Stimulated activated effector memory CD8-positive, alpha-beta T cell treated with anti-CD3 and anti-CD28 coated beads, Interleukin-12 subunit alpha, Interleukin-12 subunit beta, amount 100 ng/mL, for 72 hours (primary cell): Measurements from ENCODE around the gene SPA17.

ENCODE experiments used
- ATAC-seq: fragments of 150-1000 bp; cut with Tn5 transposase; 2 replicates; pipeline ENCODE4 v1.10.0; 2021
- DNase-seq, 2 donors: peaks; one replicate each; pipeline ENCODE4 v3.0.0; 2021 to 2022; ENCODE audit warnings: low spot score in 2 of 2
- H3K27ac Mint-ChIP-seq: one replicate; pipeline ENCODE4 v1.8.0; 2022; ENCODE audit warnings: mild to moderate bottlenecking, mixed read lengths
- H3K36me3 Mint-ChIP-seq: one replicate; pipeline ENCODE4 v1.8.0; 2022; ENCODE audit warnings: mild to moderate bottlenecking, mixed read lengths
- H3K4me1 Mint-ChIP-seq: one replicate; pipeline ENCODE4 v1.8.0; 2022; ENCODE audit warnings: mixed read lengths
- H3K4me3 Mint-ChIP-seq: one replicate; pipeline ENCODE4 v1.8.0; 2022; ENCODE audit warnings: mild to moderate bottlenecking, mixed read lengths
- H3K9me3 Mint-ChIP-seq: one replicate; pipeline ENCODE4 v1.8.0; 2022; ENCODE audit warnings: mixed read lengths

The SPA17 gene

GRCh38 chr11:124648610-124649009 is 25.1 kb upstream of the SPA17 start:
- Mint-ChIP-seq H3K4me1 (no peaks in the 10 kb centered on the region), H3K9me3 (no peaks in the 10 kb centered on the region), H3K27ac (no peak overlapping the region), H3K36me3 (no peaks in the 10 kb centered on the region), H3K4me3 (no peak overlapping the region)
- ATAC-seq (no peak), DNase-seq (no peak)

GRCh38 chr11:124656774-124657630 is 16.7 kb upstream of the SPA17 start:
- no peaks in the 10 kb centered on the region for H3K36me3 Mint-ChIP-seq
- no peaks in the 10 kb centered on the region for H3K4me1 Mint-ChIP-seq
- no peak overlapping the region for H3K4me3 Mint-ChIP-seq
- DNase-seq (no peak), ATAC-seq (no peak)
- no peak overlapping the region for H3K27ac Mint-ChIP-seq
- H3K9me3 Mint-ChIP-seq, result no peaks in the 10 kb centered on the region

- no peak for DNase-seq
- ATAC-seq, result no peak
- H3K4me1 Mint-ChIP-seq, result no peaks in the 10 kb centered on the region
These were observed 15.8 kb upstream of the SPA17 start for GRCh38 chr11:124657904-124658303.

GRCh38 chr11:124658501-124658900 is 15.2 kb upstream of the SPA17 start:
- Mint-ChIP-seq H3K4me1 (no peaks in the 10 kb centered on the region), H3K27ac (no peak overlapping the region)
- no peak for ATAC-seq

More at GRCh38 chr11:124657904-124658303, 15.8 kb upstream of the SPA17 start:
- no peaks in the 10 kb centered on the region for H3K36me3 Mint-ChIP-seq
- H3K27ac Mint-ChIP-seq, result no peak overlapping the region
- H3K9me3 Mint-ChIP-seq, result no peaks in the 10 kb centered on the region
- H3K4me3 Mint-ChIP-seq, result no peak overlapping the region

GRCh38 chr11:124658986-124659385 is 14.7 kb upstream of the SPA17 start:
- no peak overlapping the region for H3K4me3 Mint-ChIP-seq
- no peak for ATAC-seq

More at GRCh38 chr11:124658501-124658900, 15.2 kb upstream of the SPA17 start:
- H3K36me3 Mint-ChIP-seq, result no peaks in the 10 kb centered on the region
- H3K4me3 Mint-ChIP-seq, result no peak overlapping the region
- no peaks in the 10 kb centered on the region for H3K9me3 Mint-ChIP-seq
- no peak for DNase-seq

GRCh38 chr11:124661553-124661952 is 12.2 kb upstream of the SPA17 start:
- Mint-ChIP-seq H3K36me3 (no peaks in the 10 kb centered on the region), H3K9me3 (no peaks in the 10 kb centered on the region), H3K27ac (no peak overlapping the region), H3K4me3 (no peak overlapping the region), H3K4me1 (no peaks in the 10 kb centered on the region)
- DNase-seq (no peak), ATAC-seq (no peak)

More at GRCh38 chr11:124658986-124659385, 14.7 kb upstream of the SPA17 start:
- no peak for DNase-seq
- Mint-ChIP-seq H3K27ac (no peak overlapping the region), H3K4me1 (no peaks in the 10 kb centered on the region), H3K9me3 (no peaks in the 10 kb centered on the region), H3K36me3 (no peaks in the 10 kb centered on the region)

GRCh38 chr11:124662106-124662505 is 11.6 kb upstream of the SPA17 start:
- H3K9me3 Mint-ChIP-seq, result no peaks in the 10 kb centered on the region
- no peak for ATAC-seq
- H3K4me1 Mint-ChIP-seq, result no peaks in the 10 kb centered on the region
- H3K36me3 Mint-ChIP-seq, result no peaks in the 10 kb centered on the region
- no peak overlapping the region for H3K4me3 Mint-ChIP-seq
- DNase-seq, result no peak
- H3K27ac Mint-ChIP-seq, result no peak overlapping the region

GRCh38 chr11:124663861-124664260 is 9.8 kb upstream of the SPA17 start:
- DNase-seq (no peak), ATAC-seq (no peak)
- Mint-ChIP-seq H3K27ac (no peak overlapping the region), H3K9me3 (no peaks in the 10 kb centered on the region), H3K4me1 (no peaks in the 10 kb centered on the region), H3K4me3 (no peak overlapping the region), H3K36me3 (no peaks in the 10 kb centered on the region)

GRCh38 chr11:124667601-124668000 is 6.1 kb upstream of the SPA17 start:
- Mint-ChIP-seq H3K4me3 (no peak overlapping the region), H3K36me3 (no peaks in the 10 kb centered on the region), H3K9me3 (no peaks in the 10 kb centered on the region), H3K27ac (no peak overlapping the region), H3K4me1 (peaks cover 7% of the 10 kb centered on the region)
- ATAC-seq, result no peak
- DNase-seq, result peak in 1 of 2 donors; percentile 36

- Mint-ChIP-seq H3K36me3 (peaks cover 9% of the 10 kb centered on the region), H3K9me3 (no peaks in the 10 kb centered on the region), H3K4me3 (no peak overlapping the region), H3K4me1 (peaks cover 14% of the 10 kb centered on the region), H3K27ac (no peak overlapping the region)
- DNase-seq, result peak; percentile 28 to 67
- ATAC-seq, result no peak
These were observed 4.5 kb upstream of the SPA17 start for GRCh38 chr11:124669193-124669592.

- no peak for ATAC-seq
- H3K9me3 Mint-ChIP-seq, result no peaks in the 10 kb centered on the region
- H3K36me3 Mint-ChIP-seq, result peaks cover 17% of the 10 kb centered on the region
- no peak overlapping the region for H3K27ac Mint-ChIP-seq
- peak in 1 of 2 donors; percentile 46 for DNase-seq
- peaks cover 18% of the 10 kb centered on the region for H3K4me1 Mint-ChIP-seq
- H3K4me3 Mint-ChIP-seq, result no peak overlapping the region
These were observed 3.0 kb upstream of the SPA17 start for GRCh38 chr11:124670732-124671131.

GRCh38 chr11:124672536-124673215 is 1.0 kb upstream of the SPA17 start:
- Mint-ChIP-seq H3K36me3 (peaks cover 17% of the 10 kb centered on the region), H3K27ac (peak overlapping the region; percentile 96), H3K9me3 (no peaks in the 10 kb centered on the region), H3K4me3 (peak overlapping the region; percentile 76), H3K4me1 (peaks cover 18% of the 10 kb centered on the region)
- ATAC-seq, result no peak
- DNase-seq, result no peak

GRCh38 chr11:124674168-124674517 is 439 bp downstream of the SPA17 start:
- Mint-ChIP-seq H3K27ac (peak overlapping the region; percentile 96), H3K4me1 (peaks cover 18% of the 10 kb centered on the region), H3K4me3 (peak overlapping the region; percentile 76), H3K9me3 (no peaks in the 10 kb centered on the region), H3K36me3 (peaks cover 17% of the 10 kb centered on the region)
- DNase-seq (peak in 1 of 2 donors; percentile 52), ATAC-seq (no peak)

- DNase-seq (no peak), ATAC-seq (no peak)
- H3K27ac Mint-ChIP-seq, result peak overlapping the region; percentile 96
- H3K9me3 Mint-ChIP-seq, result no peaks in the 10 kb centered on the region
- H3K4me1 Mint-ChIP-seq, result peaks cover 18% of the 10 kb centered on the region
- peak overlapping the region; percentile 76 for H3K4me3 Mint-ChIP-seq
- H3K36me3 Mint-ChIP-seq, result peaks cover 17% of the 10 kb centered on the region
These were observed 867 bp downstream of the SPA17 start for GRCh38 chr11:124674571-124674970.

- no peaks in the 10 kb centered on the region for H3K9me3 Mint-ChIP-seq
- H3K27ac Mint-ChIP-seq, result no peak overlapping the region
- no peak overlapping the region for H3K4me3 Mint-ChIP-seq
- peaks cover 17% of the 10 kb centered on the region for H3K36me3 Mint-ChIP-seq
- no peak for DNase-seq
- H3K4me1 Mint-ChIP-seq, result peaks cover 12% of the 10 kb centered on the region
- no peak for ATAC-seq
These were observed 2.7 kb downstream of the SPA17 start for GRCh38 chr11:124676386-124676785.

- no peak for DNase-seq
- Mint-ChIP-seq H3K27ac (no peak overlapping the region), H3K9me3 (peaks cover 9% of the 10 kb centered on the region), H3K4me3 (no peak overlapping the region), H3K36me3 (peaks cover 16% of the 10 kb centered on the region), H3K4me1 (peaks cover 6% of the 10 kb centered on the region)
- ATAC-seq, result no peak
These were observed 4.7 kb downstream of the SPA17 start for GRCh38 chr11:124678416-124678815.
